ENCODE results near the gene KCMF1. TPM values are rescaled to one million over a fixed set of nuclear protein-coding genes. Genes with fewer than 3 reads are reported as not detected.
"Not testable (repeated sequence)": the region's sequence is repeated elsewhere in the genome, so short reads cannot be mapped to it uniquely, and the experiment has no call there.

The KCMF1 gene
- total RNA-seq, 2 donors from 2014 or later: 71.8 to 86.8 TPM

GRCh38 chr2:84942964-84943421 is 28.0 kb upstream of the KCMF1 start:
- Mint-ChIP-seq H3K27me3 (ENCODE audit: insufficient read depth) (no peaks in the 10 kb centered on the region), H3K4me3 (no peak overlapping the region), H3K36me3 (ENCODE audit: low read depth) (no peaks in the 10 kb centered on the region), H3K9me3 (no peaks in the 10 kb centered on the region), H3K4me1 (peaks cover 7% of the 10 kb centered on the region), H3K27ac (no peak overlapping the region)
- no peak overlapping the region for H3K27ac ChIP-seq (ENCODE audit: low read depth, low read length)
- WGBS, 2 experiments (ENCODE audit: insufficient coverage in 1 of 2, insufficient read length in 1 of 2): 90 to 93% methylated on average over 3 to 4 of the region's 4 CpGs
- no peaks in the 10 kb centered on the region for H3K4me1 ChIP-seq (ENCODE audit: control insufficient read depth, insufficient read depth, low read length)
- no peaks in the 10 kb centered on the region for H3K27me3 ChIP-seq (ENCODE audit: control insufficient read depth, insufficient read depth, low read length, poor library complexity, severe bottlenecking)
- no peak for TF ChIP-seq CTCF (conservative IDR thresholded peaks at IDR 0.05)
- H3K9ac ChIP-seq (ENCODE audit: extremely low read depth, low read length, poor library complexity, severe bottlenecking): no peak overlapping the region
- DNase-seq: no peak
- H3K36me3 ChIP-seq (ENCODE audit: control insufficient read depth, insufficient read depth, low read length): no peaks in the 10 kb centered on the region
- no peak overlapping the region for H3K4me3 ChIP-seq (ENCODE audit: low read length)
- H3K9me3 ChIP-seq (ENCODE audit: control insufficient read depth, low read length): no peaks in the 10 kb centered on the region

- Mint-ChIP-seq H3K9me3 (no peaks in the 10 kb centered on the region), H3K4me1 (peaks cover 7% of the 10 kb centered on the region), H3K36me3 (ENCODE audit: low read depth) (no peaks in the 10 kb centered on the region), H3K27me3 (ENCODE audit: insufficient read depth) (no peaks in the 10 kb centered on the region), H3K27ac (no peak overlapping the region), H3K4me3 (no peak overlapping the region)
- DNase-seq: no peak
- no peaks in the 10 kb centered on the region for H3K4me1 ChIP-seq (ENCODE audit: control insufficient read depth, insufficient read depth, low read length)
- TF ChIP-seq CTCF (conservative IDR thresholded peaks at IDR 0.05): no peak
- WGBS, 2 experiments (ENCODE audit: insufficient coverage in 1 of 2, insufficient read length in 1 of 2): 93 to 100% methylated on average over 3 to 7 of the region's 7 CpGs
- H3K4me3 ChIP-seq (ENCODE audit: low read length): no peak overlapping the region
- H3K27me3 ChIP-seq (ENCODE audit: control insufficient read depth, insufficient read depth, low read length, poor library complexity, severe bottlenecking): no peaks in the 10 kb centered on the region
- H3K9me3 ChIP-seq (ENCODE audit: control insufficient read depth, low read length): no peaks in the 10 kb centered on the region
- no peak overlapping the region for H3K27ac ChIP-seq (ENCODE audit: low read depth, low read length)
- H3K9ac ChIP-seq (ENCODE audit: extremely low read depth, low read length, poor library complexity, severe bottlenecking): no peak overlapping the region
- H3K36me3 ChIP-seq (ENCODE audit: control insufficient read depth, insufficient read depth, low read length): no peaks in the 10 kb centered on the region
Observed at GRCh38 chr2:84944295-84944909, 26.6 kb upstream of the KCMF1 start.

GRCh38 chr2:84945838-84946203 is 25.1 kb upstream of the KCMF1 start:
- H3K27me3 ChIP-seq (ENCODE audit: control insufficient read depth, insufficient read depth, low read length, poor library complexity, severe bottlenecking); H3K9me3 ChIP-seq (ENCODE audit: control insufficient read depth, low read length); H3K36me3 Mint-ChIP-seq (ENCODE audit: low read depth); H3K9me3 Mint-ChIP-seq; H3K27ac ChIP-seq (ENCODE audit: low read depth, low read length); H3K4me1 Mint-ChIP-seq; DNase-seq; H3K27me3 Mint-ChIP-seq (ENCODE audit: insufficient read depth); H3K4me3 ChIP-seq (ENCODE audit: low read length); H3K4me1 ChIP-seq (ENCODE audit: control insufficient read depth, insufficient read depth, low read length); H3K4me3 Mint-ChIP-seq; H3K36me3 ChIP-seq (ENCODE audit: control insufficient read depth, insufficient read depth, low read length); H3K27ac Mint-ChIP-seq; H3K9ac ChIP-seq (ENCODE audit: extremely low read depth, low read length, poor library complexity, severe bottlenecking): not testable (repeated sequence)
- WGBS, 2 experiments (ENCODE audit: insufficient coverage in 1 of 2, insufficient read length in 1 of 2): 96 to 100% methylated on average over 1 to 2 of the region's 3 CpGs

All from endodermal cell (in vitro differentiated cells).